IPS-18c (cell line): ENCODE data around the gene DNAL4.

Experiments used
- H3K4me3 ChIP-seq: 2 replicates; pipeline ENCODE4 v1.7.0; 2013; ENCODE audit warnings: low read depth, mild to moderate bottlenecking, low read length, moderate library complexity; ENCODE audit not compliant: insufficient read depth
- H3K9me3 ChIP-seq: one replicate; pipeline ENCODE4 v1.6.1; 2013; ENCODE audit warnings: mild to moderate bottlenecking, low read length, moderate library complexity; ENCODE audit not compliant: control insufficient read depth, insufficient read depth

DNAL4 gene, protein sequence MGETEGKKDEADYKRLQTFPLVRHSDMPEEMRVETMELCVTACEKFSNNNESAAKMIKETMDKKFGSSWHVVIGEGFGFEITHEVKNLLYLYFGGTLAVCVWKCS

DNA sequence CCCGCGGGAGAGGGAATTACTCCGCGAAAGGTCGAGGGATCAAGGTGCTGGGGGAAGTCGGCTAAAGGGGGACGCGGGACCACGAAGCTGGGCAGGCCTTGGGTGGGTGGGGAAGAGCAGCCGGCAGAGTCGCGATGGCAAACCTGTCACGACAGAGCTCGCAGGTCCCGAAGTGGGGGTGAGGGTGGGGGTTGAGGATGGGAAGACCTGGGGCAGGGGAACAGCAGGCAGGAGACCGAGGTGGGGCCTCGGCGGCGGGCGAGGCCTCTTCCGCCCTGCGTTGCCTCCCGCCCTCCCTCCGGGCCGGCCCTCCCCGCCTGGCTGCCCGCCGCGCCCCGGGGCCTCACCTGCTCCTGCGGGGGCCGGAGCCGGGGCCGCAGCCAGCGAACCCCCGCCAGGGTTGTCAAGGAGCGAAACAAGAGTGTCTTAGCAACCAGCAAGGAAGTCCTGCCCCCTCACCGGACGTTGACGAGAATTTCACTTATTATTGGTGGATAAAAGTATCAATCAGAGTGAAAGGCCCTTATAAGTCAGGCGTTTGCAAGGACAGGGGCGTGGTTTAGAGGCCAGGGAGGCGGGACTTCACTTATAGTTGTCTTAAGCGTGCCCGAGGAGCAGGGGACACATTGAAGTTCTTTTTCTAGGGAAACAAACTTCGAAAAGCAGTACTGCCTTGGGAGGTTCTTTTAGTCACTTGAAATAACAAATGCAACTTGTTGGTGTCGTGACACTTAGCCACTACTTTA lies at the start of gene DNAL4:
TSS of gene DNAL4 (minus strand) at position 423 of the 746 bp plus-strand sequence. CDS start 11,412 bp downstream, outside the sequence.
- Histone ChIP-seq H3K9me3 (no peaks in the 10 kb centered on the region), H3K4me3 (peak within 1 kb of the TSS; percentile 77)

DNA sequence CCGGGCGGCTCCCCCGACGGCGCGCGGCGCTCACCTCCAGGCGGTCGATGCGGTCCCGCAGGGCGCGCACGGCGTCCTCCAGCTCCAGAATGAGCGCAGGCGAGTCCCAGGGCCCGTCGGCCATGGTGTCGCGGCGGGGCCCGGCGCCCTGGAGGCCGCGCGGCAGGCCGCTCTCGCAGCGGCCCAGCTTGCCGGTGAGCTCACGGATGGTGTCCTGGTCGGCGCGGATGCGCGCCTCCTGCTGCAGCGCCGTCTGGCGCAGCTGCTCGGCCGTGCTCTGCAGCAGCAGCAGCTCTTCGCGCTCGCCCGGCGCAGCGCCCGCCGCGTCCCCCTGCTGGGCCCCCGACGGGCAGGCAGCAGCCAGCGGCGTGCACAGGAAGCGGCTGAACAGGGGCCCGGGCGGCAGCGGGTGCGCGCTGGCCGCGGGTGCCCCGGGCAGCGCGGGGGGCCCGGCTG lies 49.3 kb upstream of the DNAL4 start:
- H3K4me3 ChIP-seq = peak overlapping the region; percentile 59
- H3K9me3 ChIP-seq = peaks cover 2% of the 10 kb centered on the region

DNA sequence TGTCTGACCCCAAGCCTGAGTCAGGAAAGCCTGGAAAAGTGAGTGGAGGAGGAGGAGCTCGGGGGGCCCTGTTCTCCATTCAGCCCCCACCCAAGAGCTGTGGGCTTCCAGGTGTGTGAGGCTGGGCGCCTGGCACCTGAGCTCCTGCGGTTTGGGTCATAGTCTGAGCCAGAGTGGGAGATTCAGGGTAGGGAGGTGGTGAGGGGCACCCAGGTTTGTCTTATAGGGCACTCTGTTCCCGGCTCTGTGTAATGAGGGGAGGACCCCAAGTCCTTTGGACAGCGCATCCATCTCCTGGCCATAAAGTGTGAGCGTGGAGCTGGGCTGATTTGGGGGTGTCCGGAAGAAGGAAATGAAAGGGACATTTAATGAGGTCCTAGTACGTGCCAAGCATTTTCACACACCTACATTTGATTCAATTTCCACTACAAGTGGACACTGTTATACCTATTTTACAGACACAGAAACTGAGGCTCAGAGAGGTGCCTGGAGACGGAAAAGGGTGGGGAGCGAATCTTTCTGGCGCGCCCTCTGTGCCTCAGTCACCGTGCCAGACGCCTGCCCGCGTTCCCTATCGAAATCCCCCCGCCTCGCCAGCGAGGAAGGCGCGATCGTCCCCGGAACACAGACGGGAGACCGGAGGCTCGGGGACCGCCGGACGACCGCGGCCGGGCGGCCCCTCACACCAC lies 48.7 kb upstream of the DNAL4 start:
- H3K9me3 ChIP-seq = peaks cover 2% of the 10 kb centered on the region
- H3K4me3 ChIP-seq = peak overlapping the region; percentile 59

DNA sequence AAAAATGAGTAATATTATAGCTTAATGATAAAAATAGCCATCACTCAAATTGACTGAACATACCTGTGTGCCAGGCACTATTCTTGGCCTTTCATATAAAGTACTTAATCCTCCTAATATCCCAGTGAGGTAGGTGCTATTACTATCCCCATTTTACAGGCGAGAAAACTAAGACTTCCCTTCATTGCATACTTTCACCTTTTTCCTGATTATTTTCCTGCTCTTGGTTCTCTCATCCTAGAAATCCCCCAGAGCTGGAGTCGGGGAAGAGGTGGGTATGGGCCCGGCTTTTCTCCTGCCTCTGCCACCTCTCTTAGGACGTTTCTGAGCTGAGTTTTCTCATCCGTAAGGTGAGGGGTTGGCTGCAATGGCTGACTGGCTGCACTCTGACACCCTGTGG lies 47.7 kb upstream of the DNAL4 start:
- H3K9me3 ChIP-seq = no peaks in the 10 kb centered on the region
- no peak overlapping the region for H3K4me3 ChIP-seq

DNA sequence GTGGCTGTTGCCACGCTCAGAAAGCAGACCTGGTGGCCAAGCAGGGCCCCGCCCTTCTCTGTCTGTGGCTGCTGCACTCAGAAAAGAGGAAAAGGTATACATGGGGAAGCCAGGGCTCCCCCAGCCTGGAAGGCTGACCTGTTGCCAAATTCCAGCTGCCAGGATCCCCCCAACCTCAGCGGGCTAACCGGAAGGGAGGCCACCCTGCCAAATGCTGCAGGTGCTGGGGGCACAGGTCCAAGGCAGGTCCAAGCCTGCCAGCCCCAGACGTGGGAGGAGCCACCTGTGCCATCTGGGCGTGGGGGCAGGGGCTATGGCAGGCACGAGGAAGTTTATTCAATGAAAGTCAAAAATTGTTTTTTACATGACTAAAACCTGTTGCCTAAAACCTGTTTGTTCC lies 47.3 kb upstream of the DNAL4 start:
- no peak overlapping the region for H3K4me3 ChIP-seq
- H3K9me3 ChIP-seq = no peaks in the 10 kb centered on the region

DNA sequence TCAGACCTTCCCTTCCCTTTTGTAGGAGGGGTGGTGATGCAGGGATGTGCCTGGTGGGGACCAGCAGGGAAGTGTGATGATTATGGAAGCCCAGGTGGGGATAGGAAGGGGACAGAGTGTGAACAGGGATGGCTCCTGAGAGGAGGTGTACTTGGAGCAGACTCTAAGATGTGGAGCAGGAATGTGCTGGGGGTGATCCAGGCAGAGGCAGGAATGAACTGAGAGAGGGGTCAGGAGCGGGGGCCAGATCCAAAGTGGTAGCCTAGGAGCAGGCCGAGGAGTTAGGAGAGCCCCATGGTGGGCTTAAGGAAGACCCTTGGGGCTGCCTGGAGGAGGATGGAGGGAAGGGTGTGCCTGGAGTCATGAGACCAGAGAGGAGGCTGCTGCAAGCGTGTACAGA lies 46.2 kb upstream of the DNAL4 start:
- H3K9me3 ChIP-seq = no peaks in the 10 kb centered on the region
- H3K4me3 ChIP-seq = no peak overlapping the region

DNA sequence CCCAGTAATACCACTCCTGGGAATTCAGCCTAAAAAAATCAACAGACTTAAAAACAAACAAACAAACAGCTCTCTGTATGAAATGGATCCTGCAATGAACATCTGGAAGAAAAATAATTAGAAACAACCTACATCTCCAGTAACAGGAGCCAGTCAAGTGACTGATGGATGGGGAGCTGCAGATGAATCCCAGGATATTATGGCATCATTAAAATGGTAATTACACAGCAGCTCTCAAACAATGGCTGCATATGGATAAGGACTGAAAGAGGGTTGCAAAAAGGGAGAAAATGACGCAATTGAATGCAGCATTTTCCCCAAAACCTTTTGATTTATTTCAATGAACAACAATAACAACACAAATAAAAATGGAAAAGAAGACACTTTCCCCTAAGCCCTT lies 45.7 kb upstream of the DNAL4 start:
- Histone ChIP-seq H3K4me3 (no peak overlapping the region), H3K9me3 (no peaks in the 10 kb centered on the region)

DNA sequence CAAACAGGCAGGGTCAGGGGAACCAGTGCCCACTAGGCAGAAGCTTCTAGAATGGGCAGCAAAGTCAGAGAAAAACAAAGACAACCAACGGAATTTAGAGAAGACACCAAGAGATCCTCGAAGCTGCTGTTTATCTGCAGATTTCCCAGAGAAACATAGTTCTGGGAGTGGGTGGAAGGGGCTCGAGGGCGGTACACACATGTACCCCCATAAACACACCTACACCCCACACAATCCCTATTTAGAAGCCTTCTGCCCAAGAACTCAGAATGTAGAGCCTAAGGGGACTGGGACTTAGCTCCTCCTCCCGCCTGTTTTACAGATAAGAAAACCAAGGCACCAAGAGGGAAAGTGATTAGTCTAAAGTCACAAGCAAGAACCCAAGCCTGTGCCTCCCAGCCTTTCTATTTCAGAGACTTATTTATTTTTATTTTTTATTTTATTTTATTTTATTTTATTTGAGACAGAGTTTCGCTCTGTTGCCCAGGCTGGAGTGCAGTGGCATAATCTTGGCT lies 43.5 kb upstream of the DNAL4 start:
- H3K4me3 ChIP-seq = no peak overlapping the region

DNA sequence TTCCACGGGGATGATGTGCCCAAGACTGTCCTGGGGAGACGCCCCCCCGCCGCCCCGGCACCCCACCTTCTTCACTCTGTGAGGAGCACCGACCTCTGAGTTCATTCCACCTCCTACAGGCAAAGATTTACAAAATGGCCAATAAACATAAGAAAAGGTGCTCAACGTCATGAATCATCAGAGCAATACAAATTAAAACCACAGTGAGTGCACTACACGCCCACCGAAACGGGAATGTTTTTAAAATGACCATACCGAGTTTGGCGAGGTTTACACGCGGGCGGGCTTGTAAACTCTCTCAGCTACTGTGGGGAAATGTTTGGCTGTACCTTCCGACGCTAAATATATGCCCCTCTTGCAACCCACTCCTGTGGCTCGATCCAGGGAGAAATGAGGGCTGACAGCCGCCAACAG lies 42.0 kb upstream of the DNAL4 start:
- Histone ChIP-seq H3K9me3 (no peaks in the 10 kb centered on the region), H3K4me3 (no peak overlapping the region; the same call in 1 of the 2 replicates)

More for the DNA sequence above, 43.5 kb upstream of the DNAL4 start:
- no peaks in the 10 kb centered on the region for H3K9me3 ChIP-seq

DNA sequence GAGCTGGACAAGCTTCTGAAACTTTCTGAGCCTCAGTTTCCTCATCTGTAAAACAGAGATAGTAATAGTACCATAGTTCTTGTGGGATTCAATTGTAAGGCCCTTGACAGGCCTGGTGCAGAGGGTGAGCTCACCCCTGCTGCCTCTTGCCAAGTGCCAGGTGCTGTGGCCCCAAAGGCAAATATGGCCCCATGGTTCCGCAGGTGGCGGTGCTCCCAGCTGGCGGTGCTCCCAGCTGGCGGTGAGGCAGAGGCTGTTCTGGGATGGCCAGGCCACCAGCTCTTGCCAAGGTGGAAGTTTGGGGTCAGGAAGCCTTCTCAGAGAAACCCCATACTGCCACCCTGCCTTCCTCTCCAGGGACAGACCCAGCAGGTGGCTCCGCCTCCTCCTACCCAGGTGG lies 41.0 kb upstream of the DNAL4 start:
- Histone ChIP-seq H3K9me3 (no peaks in the 10 kb centered on the region), H3K4me3 (no peak overlapping the region)

DNA sequence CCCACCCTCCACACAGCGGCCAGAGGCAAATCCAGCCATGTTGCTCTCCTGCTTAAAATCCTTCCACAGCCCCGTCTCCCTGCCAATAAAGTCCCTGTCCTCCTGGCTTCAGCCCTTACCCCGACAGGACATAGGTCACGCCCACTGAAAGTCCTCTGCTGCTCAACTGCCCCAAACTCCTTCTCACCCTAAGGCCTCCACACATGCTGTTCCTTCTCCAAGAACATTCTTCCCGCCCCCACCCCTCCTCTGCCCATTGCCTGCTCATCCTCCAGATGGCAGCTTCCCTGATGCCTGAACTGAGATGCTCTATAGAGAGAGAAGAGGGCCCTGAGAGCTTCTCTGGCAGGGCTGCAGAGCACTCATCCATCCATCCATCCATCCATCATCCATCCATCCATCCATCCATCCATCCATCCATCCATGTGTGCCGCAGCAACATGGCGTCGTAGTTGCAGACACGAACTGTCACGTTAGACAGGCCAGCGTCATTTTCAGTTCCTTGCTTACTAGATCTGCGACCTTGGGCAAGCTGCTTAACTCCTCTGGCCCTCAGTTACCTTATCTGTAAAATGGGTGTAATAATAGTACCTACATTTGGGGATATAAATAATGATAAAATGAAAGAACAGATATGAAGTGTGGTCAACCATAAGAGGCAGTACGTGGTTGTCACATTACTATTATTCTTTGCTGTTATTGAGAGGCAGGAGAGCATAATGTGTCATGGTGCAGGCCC lies 40.4 kb upstream of the DNAL4 start:
- Histone ChIP-seq H3K4me3 (no peak overlapping the region), H3K9me3 (no peaks in the 10 kb centered on the region)

DNA sequence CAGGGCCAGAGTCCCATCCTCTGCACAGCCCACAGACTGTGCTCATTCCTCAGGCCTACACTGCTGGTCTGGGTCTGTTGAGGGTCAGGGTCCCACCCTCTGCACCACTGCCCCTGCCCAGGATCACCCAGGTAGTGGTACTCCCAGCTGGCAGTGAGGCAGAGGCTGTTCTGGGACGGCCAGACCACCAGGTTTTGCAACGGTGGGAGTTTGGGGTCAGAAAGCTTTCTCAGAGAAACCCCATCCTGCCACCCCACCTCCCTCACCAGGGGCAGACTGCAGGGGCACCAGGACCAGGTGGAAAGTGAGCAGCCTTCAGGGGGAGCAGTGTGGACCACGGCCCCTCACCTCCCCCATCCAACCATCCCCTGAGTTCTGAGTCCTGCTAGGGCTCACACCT lies 39.1 kb upstream of the DNAL4 start:
- Histone ChIP-seq H3K9me3 (no peaks in the 10 kb centered on the region), H3K4me3 (no peak overlapping the region)

DNA sequence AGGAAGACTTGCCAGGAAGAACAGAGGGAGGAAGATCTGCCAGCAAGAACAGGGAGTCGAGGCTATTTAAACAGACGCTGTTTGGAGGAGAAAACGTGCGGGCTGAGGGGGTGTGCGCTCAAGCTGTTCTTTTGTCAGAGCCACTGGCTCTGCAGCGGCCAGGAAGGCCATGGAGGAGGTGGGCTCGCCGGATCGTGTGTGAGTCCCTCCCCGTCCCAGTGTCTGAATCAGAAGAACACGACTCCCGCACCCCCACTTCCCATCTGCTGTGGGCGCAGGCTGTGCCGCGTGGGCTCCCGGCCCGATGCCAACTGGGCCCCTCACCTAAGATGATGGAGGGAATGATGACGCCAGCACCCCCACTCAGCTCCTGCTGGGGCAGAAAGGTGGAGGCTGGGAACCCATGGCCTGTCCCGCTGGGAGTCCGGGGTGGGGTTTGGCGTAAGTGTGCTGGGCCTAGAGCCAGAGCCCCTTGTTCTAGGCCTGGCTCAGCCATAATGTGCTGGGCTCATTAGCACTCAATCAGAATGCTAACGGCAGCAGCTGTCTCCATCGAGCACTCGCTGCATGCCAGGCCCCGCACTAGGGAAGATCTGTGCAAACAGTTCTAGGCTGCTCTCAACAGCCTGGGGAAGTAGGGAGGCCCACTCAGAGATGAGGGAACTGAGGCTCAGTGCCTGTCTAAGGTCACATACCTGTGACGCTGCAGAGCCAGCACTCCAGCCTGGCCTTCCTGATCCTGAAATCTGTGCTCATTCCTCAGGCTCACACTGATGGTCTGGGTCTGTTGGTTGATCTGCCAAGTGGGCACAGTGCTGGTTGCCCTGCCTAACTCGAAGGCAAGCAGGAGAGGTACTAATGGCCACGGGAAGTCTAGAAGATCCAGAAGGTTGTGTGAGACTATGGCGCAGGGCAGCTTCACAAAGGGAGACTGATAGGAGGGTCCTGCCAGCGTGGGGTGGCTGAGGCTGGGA lies 38.3 kb upstream of the DNAL4 start:
- H3K4me3 ChIP-seq = no peak overlapping the region

DNA sequence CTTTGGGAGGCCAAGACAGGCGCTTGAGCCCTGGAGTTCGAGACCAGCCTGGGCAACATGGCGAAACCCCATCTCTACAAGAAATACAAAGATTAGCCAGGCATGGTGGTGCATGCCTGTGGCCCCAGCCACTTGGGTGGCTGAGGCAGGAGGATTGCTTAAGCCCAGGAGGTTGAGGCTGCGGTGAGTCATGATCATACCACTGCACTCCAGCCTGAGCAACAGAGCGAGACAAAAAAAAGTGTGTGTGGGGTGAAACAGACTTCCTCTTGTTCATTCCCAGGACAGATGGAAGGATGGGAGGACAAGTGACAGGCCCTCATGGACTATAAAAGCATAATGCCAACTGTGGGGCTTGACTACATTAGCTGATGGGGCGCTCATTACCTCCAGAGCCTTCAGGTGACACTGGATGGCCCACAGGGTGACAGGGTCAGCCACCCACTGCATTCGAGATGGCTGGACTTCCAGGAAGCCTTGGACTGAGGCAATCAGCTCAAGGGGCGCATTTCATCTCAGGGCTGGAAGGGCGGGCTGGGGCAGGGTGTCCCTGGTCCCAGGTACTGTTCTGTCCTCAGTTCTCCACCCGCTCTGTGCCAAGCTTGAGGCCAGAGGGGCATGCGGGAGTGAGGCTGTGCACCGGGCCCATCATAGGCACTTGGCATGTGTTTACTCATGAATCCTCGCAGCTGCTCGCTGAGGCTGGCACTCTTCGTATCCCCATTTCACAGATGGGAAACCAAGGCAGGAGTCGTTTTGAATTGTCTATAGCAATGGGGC lies 37.4 kb upstream of the DNAL4 start:
- Histone ChIP-seq H3K9me3 (no peaks in the 10 kb centered on the region), H3K4me3 (no peak overlapping the region)

More for the DNA sequence above, 38.3 kb upstream of the DNAL4 start:
- H3K9me3 ChIP-seq = no peaks in the 10 kb centered on the region

DNA sequence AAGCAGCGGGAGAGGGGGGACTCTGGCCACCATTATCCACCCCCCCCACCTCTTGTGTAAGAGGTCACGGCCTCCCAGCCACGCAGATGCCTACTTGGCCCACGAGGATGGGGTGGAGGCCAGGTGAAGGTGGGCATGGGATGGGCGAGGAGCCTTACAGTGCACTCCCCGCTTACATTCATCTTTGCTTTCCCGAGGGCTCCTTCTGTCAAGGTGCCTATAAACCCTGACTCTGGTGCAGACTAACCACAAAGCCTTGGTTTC lies 36.8 kb upstream of the DNAL4 start:
- H3K9me3 ChIP-seq = no peaks in the 10 kb centered on the region
- H3K4me3 ChIP-seq = no peak overlapping the region
